ENCODE results near the gene VSIR.

Gene VSIR

GRCh38 chr10:71789871-71790270, 16.6 kb upstream of the VSIR start:
- no peak for DNase-seq (ENCODE audit: low read depth)
- no peak overlapping the region for H3K4me3 ChIP-seq (ENCODE audit: low read depth, low read length)
- TF ChIP-seq, protein P1, sequence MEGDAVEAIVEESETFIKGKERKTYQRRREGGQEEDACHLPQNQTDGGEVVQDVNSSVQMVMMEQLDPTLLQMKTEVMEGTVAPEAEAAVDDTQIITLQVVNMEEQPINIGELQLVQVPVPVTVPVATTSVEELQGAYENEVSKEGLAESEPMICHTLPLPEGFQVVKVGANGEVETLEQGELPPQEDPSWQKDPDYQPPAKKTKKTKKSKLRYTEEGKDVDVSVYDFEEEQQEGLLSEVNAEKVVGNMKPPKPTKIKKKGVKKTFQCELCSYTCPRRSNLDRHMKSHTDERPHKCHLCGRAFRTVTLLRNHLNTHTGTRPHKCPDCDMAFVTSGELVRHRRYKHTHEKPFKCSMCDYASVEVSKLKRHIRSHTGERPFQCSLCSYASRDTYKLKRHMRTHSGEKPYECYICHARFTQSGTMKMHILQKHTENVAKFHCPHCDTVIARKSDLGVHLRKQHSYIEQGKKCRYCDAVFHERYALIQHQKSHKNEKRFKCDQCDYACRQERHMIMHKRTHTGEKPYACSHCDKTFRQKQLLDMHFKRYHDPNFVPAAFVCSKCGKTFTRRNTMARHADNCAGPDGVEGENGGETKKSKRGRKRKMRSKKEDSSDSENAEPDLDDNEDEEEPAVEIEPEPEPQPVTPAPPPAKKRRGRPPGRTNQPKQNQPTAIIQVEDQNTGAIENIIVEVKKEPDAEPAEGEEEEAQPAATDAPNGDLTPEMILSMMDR (IDR thresholded peaks at IDR 0.05; ENCODE audit: low read depth, low read length) = no peak
- TF ChIP-seq MYC (IDR thresholded peaks at IDR 0.05; ENCODE audit: low read depth, low read length) (no peak), POLR2A (IDR thresholded peaks at IDR 0.05; ENCODE audit: extremely low read depth, insufficient read length) (no peak)
- TF ChIP-seq, protein P2, sequence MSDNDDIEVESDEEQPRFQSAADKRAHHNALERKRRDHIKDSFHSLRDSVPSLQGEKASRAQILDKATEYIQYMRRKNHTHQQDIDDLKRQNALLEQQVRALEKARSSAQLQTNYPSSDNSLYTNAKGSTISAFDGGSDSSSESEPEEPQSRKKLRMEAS (IDR thresholded peaks at IDR 0.05; ENCODE audit: low read depth, low read length) = no peak

DNA sequence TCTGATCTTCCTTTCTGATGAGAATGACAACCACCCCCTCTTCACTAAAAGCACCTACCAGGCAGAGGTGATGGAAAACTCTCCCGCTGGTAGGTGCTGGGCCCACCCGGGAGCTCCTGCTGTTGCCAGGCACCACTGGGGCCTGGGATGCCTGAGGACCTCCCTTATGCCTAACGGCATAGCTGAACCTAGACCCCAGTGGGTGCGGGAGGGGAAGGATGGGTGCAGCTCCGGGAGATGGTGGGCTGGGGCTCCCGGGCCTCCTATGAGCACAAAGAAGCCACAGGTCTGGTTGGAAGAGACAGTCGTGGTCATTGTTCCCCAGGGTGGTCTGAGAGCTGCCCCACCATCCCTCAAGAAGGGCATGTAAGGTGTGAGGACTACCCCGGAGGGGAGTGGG, 15.6 kb upstream of the VSIR start:
- DNase-seq (ENCODE audit: low read depth) = no peak
- no peak for TF ChIP-seq MYC (IDR thresholded peaks at IDR 0.05; ENCODE audit: low read depth, low read length)
- TF ChIP-seq, protein P1 (IDR thresholded peaks at IDR 0.05; ENCODE audit: low read depth, low read length) = no peak
- TF ChIP-seq, protein P2 (IDR thresholded peaks at IDR 0.05; ENCODE audit: low read depth, low read length) = no peak
- no peak overlapping the region for H3K4me3 ChIP-seq (ENCODE audit: low read depth, low read length)

- H3K4me3 ChIP-seq (ENCODE audit: low read depth, low read length) = no peak overlapping the region
- DNase-seq (ENCODE audit: low read depth) = no peak
- TF ChIP-seq, protein P2 (IDR thresholded peaks at IDR 0.05; ENCODE audit: low read depth, low read length) = no peak
- no peak for TF ChIP-seq MYC (IDR thresholded peaks at IDR 0.05; ENCODE audit: low read depth, low read length)
- TF ChIP-seq, protein P1 (IDR thresholded peaks at IDR 0.05; ENCODE audit: low read depth, low read length) = no peak
- no peak for TF ChIP-seq POLR2A (IDR thresholded peaks at IDR 0.05; ENCODE audit: extremely low read depth, insufficient read length)
Observed at GRCh38 chr10:71784679-71785272, 11.5 kb upstream of the VSIR start.

DNA sequence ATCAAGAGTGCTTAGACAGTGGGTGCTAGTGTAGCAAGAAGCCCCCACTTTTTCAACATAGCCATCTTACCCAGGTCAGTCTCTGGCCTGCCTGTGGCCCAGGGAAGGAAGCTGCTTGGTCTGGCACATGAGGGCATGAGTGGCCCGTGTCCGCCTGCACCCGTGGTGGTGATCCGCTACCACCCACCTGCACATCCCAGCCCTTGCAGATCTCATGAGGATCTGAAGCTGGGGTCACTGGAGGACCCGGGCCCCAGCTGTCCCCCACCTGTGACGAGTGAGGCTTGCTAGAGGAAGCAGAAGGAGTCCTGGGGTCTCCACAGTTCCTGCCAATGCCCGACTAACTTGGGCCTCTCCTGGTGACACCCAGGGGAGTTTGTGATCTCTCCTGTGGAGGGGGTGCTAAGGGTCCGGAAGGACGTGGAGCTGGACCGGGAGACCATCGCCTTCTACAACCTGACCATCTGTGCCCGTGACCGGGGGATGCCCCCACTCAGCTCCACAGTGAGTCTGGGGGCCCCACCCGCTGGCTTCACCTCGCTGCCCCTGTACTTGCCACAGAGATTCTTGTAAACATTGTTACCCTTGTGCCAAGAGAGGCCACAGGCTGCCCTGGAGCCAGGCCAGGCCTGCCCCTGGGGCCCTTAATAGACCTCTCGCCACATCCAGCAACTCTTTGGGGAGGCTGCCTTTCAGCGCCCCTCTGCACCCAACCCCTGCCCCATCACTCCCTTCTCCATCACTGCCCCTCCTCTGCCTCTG, 10.8 kb upstream of the VSIR start:
- TF ChIP-seq POLR2A (IDR thresholded peaks at IDR 0.05; ENCODE audit: extremely low read depth, insufficient read length) (no peak), MYC (IDR thresholded peaks at IDR 0.05; ENCODE audit: low read depth, low read length) (no peak)
- TF ChIP-seq, protein P2 (IDR thresholded peaks at IDR 0.05; ENCODE audit: low read depth, low read length) = no peak
- TF ChIP-seq, protein P1 (IDR thresholded peaks at IDR 0.05; ENCODE audit: low read depth, low read length) = no peak
- no peak overlapping the region for H3K4me3 ChIP-seq (ENCODE audit: low read depth, low read length)
- no peak for DNase-seq (ENCODE audit: low read depth)

DNA sequence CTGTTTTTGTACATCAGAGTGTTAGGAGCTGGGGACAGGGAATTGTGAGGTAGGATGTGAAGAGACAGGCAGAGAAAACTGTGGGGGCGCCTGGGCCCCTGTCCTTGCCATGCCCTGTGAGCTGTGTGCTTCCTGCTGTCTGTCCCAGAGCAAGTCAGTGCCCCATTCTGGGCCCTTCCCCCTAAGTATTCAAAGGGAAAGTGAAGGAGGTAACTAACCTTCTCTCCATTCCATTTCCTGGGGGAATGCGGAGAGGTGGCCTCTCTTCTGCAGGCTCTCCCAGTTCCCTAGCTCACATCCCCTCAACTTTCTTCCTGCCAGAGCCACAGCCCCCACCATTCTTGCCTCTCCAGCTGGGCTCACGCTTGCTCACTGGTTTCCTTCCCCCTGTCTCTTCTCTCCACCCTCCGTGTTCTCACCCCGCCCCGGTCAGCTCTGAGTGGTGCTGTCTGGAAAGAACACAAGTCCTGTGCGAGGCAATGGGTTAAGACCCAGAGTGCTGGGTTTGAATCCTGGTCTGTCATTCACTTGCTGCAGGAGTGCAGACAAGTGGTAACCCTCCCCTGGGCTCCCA, 9.7 kb upstream of the VSIR start:
- TF ChIP-seq, protein P2 (IDR thresholded peaks at IDR 0.05; ENCODE audit: low read depth, low read length) = no peak
- TF ChIP-seq MYC (IDR thresholded peaks at IDR 0.05; ENCODE audit: low read depth, low read length) (no peak), POLR2A (IDR thresholded peaks at IDR 0.05; ENCODE audit: extremely low read depth, insufficient read length) (no peak)
- TF ChIP-seq, protein P1 (IDR thresholded peaks at IDR 0.05; ENCODE audit: low read depth, low read length) = no peak

More for the DNA sequence above, 9.7 kb upstream of the VSIR start:
- H3K4me3 ChIP-seq (ENCODE audit: low read depth, low read length) = no peak overlapping the region
- DNase-seq (ENCODE audit: low read depth) = no peak
